UCSD-AML1 (cell line): Measurements from ENCODE around the gene SPINT2.
A peak's percentile ranks its signal among the peaks of the same experiment; 100 is the strongest.
"Not testable (repeated sequence)": the region's sequence is repeated elsewhere in the genome, so short reads cannot be mapped to it uniquely, and the experiment has no call there.

Experiments
- DNase-seq: peaks from one replicate; lab custom pipeline; 2025; ENCODE audit not compliant: unreplicated experiment; lab: John Stamatoyannopoulos, UW

The SPINT2 gene, protein sequence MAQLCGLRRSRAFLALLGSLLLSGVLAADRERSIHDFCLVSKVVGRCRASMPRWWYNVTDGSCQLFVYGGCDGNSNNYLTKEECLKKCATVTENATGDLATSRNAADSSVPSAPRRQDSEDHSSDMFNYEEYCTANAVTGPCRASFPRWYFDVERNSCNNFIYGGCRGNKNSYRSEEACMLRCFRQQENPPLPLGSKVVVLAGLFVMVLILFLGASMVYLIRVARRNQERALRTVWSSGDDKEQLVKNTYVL

GRCh38 chr19:38264486-38265212 is at the start of gene SPINT2:
TSS of gene SPINT2 (plus strand) at chr19:38264573. CDS start at chr19:38264893, 320 bp downstream.
- peak; percentile 81 for DNase-seq

GRCh38 chr19:38216785-38217641 is 47.4 kb upstream of the SPINT2 start:
- no peak for DNase-seq

- no peak for DNase-seq
Observed at GRCh38 chr19:38218204-38218603, 46.2 kb upstream of the SPINT2 start.

GRCh38 chr19:38219221-38219620 is 45.2 kb upstream of the SPINT2 start:
- no peak for DNase-seq

DNA sequence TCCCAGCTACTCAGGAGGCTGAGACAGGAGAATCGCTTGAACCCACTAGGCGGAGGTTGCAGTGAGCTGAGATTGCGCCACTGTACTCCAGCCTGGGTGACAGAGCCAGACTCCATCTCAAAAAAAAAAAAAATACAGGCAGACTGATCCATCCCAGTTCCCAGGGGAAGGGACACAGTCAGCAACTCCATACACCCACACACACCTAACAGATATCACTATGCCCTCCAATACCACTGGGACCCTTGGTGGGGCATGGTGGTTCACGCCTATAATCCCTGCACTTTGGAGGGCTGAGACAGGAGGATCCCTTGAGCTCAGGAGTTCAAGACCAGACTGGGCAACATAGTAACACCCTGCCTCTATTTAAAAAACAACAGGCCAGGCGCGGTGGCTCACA is 43.0 kb upstream of the SPINT2 start:
- no peak for DNase-seq

- no peak for DNase-seq
Observed at GRCh38 chr19:38221919-38222830, 42.2 kb upstream of the SPINT2 start.

DNA sequence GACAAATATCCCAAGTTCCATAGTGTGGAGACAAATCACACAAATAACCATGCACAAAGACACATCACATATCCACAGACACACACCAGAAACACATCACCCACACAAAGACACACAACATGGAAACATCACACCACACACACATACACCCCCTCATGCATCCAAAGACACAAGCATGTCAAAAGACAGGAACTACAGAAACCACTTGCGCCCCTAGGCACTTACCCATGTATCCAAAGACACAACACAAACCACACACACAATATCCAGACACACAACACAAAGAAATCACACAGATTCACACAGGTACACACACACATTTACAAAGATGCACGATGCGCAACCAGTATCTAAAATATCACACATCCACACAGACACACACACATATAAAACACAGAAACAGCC is 41.3 kb upstream of the SPINT2 start:
- no peak for DNase-seq

- no peak for DNase-seq
Observed at GRCh38 chr19:38223617-38224013, 40.8 kb upstream of the SPINT2 start.

- DNase-seq: peak; percentile 86
Observed at GRCh38 chr19:38224014-38224862, 40.1 kb upstream of the SPINT2 start, which contains the start of gene DPF1. TSS of gene DPF1 (minus strand) at chr19:38224222. CDS start at chr19:38224142, 80 bp downstream.

- DNase-seq: not testable (repeated sequence)
Observed at GRCh38 chr19:38224863-38225218, 39.5 kb upstream of the SPINT2 start.

GRCh38 chr19:38227287-38228004 is 36.9 kb upstream of the SPINT2 start:
- DNase-seq: no peak

- DNase-seq: no peak
Observed at GRCh38 chr19:38228005-38228377, 36.4 kb upstream of the SPINT2 start.

DNA sequence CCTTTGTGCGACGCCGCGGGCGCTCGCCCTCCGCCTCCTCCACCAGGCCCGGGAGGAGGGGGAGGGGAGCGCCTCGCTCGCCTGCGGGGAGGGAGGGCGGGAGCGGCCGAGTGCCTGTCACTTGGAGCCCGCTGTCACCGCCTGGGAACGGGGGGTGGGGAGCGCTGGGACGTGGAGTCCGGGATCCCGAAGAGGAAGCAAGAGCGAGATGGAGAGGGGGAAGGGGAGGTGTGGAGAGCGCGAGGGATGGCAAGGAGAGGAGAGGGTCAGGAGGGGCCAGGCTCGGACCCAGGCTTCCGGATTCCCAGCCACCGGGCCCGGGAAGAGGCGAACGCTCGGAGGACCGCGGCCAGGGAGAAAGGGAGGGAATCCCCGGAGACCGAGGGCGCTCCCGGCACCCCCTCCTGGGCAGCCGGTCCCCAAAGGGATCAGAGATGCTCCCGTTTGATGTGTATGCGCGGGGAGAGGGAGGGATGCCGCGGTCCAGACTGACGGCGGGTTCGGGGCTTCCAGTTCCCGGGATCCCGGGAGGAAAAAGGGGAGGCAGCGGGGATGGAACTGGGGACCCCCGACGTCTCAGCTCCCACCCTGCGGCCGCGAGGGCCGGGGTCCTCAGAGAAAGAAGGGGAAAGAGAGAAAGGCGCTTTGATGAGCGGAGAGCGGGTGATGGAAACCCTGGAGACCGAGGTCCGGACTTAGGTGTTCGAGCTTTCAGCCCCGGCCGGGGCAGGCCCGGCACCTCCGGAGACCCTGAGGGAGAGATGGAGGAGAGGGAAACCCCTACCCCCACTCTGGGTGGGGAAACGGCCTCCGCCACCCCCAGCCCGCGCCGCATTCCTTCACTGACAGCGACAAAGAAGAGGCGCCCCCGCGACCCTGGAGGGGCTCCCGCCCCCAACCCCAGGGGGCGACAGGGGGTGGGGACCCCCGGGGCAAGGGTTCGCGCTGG is 35.6 kb upstream of the SPINT2 start:
- no peak for DNase-seq

GRCh38 chr19:38229585-38230073 is 34.7 kb upstream of the SPINT2 start:
- peak; percentile 89 for DNase-seq

GRCh38 chr19:38230506-38231133 is 33.8 kb upstream of the SPINT2 start:
- not testable (repeated sequence) for DNase-seq

DNA sequence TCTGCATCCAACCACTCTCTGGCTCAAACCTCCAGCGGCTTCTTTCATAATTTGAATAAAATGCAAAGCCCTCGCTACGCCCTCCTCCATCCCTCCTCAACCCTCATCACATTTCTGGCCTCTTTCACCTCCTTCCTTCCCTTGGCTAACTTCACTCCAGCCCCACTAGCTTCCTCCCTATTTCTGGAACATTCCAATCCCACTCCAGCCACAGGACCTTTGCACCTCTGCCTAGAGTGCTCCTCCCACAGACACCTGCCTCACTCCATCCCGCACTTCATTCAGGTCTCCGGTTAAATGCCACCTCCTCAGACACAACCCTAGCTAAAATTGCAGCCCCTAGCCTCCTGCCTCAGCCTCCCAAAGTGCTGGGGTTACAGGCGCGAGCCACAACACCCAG is 32.5 kb upstream of the SPINT2 start:
- DNase-seq: no peak

GRCh38 chr19:38233740-38234251 is 30.6 kb upstream of the SPINT2 start:
- peak; percentile 88 for DNase-seq
